Retina (tissue), 1 donor: ENCODE results near the gene STAC.
"Not testable (repeated sequence)": the region's sequence is repeated elsewhere in the genome, so short reads cannot be mapped to it uniquely, and the experiment has no call there.

Experiments
- DNase-seq: peaks from one replicate; pipeline ENCODE4 v3.0.0-alpha.2; 2016

Gene STAC

DNA sequence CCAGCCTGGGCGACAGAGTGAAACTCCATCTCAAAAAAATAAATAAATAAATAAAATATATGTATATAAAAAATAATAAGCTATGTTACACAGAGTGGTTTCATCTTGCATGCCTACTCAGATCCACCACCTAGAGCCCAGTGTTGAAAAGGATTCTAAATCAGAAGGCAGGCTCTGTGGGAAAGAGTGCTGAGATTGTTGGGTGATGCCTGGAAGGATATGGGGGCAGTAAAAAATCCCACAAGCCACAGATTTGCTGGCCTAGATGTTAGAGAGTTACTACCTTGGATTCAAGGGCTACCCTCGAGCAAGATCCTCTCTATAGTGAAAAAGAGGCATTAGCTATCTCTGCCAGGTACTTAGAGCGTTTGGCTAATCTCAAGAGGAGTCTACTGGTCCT is 144.3 kb downstream of the STAC start:
- DNase-seq = no peak

GRCh38 chr3:36525115-36525801 is 145.0 kb downstream of the STAC start:
- DNase-seq = no peak

DNA sequence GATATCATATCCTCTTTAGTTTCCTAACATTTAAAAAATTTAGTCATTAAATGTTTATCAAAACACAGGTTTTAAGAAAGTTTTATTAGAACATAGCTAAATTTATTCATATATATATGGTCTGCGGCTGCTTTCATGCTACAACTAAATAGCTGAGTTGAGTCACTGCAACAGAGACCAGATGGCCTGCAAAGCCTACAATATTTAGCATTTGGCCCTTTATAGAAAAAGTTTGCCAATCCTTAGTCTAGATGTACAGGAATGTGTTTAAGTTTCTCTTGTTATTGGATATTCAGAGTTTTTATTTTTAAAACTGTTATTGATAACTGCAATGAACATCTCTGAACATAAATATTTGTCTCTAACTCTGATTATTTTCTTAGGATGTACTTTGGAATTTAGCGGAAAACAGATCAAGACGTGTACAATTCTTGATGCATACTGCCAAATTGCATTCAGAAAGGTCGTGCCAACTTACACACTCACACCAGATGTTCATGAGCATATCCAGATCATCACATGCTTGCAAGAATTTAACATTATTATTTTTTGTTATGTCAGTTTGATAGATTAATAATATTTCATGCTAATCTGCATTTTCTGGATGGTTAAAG is 157.9 kb downstream of the STAC start:
- no peak for DNase-seq

GRCh38 chr3:36540888-36541518 is 160.7 kb downstream of the STAC start:
- no peak for DNase-seq

DNA sequence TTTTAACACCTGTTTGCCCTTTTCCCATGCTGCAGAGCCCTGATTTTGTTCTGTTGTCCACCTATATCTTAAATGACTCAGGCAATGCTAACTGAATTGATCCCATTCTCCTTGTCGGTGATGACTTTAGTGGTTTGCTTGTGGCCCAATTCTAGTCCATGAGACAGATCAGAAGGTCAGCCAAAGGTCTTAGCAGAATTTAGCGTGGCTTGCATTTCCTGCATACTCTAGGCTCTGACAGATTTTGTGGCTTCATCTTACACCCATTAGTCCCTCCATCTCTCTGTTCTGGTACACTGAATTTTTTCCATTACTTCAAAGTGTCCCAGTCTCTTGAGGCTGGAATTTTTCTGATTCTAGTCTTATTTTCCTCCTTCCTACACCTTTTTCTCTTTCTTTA is 161.9 kb downstream of the STAC start:
- no peak for DNase-seq

- DNase-seq = no peak
These were observed 163.1 kb downstream of the STAC start for GRCh38 chr3:36543276-36543997.

- no peak for DNase-seq
These were observed 165.9 kb downstream of the STAC start for GRCh38 chr3:36546226-36546625.

DNA sequence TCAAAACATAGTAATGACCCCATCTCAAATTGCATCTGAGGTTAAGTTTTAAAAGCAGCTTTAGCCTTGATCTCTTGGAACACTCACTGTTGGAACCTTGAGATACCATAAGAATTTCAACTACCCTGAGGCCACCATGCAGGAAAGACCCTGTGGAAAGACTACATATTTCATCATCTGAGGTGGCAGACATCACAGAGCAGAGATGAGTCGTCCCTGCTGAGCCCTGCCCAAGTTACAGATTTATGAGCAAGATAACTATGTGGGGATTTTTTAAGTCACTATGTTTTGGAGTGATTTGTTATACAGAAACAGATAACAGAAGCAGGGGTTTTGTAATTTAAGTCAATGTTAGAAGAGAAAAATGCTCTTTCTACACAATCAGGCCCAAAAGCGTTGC is 168.4 kb downstream of the STAC start:
- DNase-seq = no peak

DNA sequence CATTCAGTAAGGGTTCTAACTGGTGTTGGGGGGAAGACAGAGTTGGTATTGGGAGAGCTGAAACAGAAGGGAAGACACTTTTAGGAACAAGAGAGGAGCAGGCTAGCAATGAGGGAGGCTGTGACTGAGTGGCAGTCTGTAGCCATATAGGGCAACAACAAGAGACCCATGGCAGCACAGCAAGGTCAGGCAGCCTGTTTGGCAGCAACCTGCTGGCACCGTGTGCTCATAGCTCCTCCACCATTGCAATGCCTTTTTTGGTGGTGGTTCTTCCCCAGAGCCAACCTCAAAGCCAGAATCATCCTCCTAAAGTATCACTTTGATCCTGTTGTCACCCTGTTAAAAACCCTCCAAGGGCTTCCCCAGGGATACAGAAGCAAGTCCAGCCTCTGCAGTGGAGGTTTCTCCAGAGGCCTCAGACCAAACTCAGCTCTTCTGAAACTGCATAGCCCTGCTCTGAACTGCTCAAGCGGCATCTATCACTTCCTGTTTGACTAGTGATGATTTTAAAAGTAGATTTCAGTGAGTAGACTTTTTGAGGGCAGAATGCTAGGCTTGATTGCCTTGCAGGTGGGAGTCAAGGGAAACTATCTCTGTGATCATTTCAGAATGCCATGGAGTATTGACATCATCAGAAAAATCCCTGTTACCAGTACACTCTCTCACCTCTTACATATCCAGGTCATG is 176.9 kb downstream of the STAC start:
- DNase-seq = no peak

GRCh38 chr3:36557708-36558421 is 177.6 kb downstream of the STAC start:
- no peak for DNase-seq

GRCh38 chr3:36558961-36559360 is 178.7 kb downstream of the STAC start:
- DNase-seq = peak; percentile 8

DNA sequence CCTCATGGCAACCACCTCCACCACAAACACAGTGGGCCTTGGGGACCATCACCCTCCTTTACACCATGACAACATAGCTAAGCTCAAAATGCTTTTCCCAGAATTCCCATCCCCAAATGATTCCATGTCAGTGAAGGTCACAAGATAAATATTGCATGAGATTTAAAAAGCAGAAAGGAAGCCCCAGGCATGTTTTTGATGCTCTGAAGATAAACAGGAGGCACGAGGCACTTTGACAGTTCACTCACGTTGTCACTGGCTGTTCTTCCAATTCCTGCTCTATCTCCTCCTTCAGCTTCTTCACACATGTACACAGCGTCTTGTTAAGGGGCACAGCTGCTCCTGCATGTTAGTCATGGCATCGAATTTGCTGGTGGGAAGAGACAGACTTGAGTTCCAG is 180.4 kb downstream of the STAC start:
- peak; percentile 57 for DNase-seq

- no peak for DNase-seq
These were observed 181.3 kb downstream of the STAC start for GRCh38 chr3:36561601-36562000.

DNA sequence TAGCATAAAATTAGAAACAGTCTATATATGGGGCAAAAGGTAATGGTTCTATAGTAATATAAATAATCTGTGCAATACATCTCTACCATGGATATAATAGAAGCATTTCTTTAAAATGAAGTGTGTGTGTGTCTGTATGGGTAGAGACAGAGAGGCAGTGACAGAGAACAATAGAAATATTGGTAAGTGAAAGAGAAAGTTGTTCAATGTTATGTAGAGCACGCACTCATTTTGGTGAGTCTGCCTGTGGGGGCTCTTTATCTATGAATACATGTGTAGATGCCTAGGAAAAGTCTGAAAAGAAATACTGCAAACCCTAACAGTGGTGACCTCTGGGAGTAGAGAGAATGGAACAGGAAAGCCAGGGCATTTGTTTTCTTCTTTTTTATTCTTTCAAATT is 182.6 kb downstream of the STAC start:
- DNase-seq = no peak

DNA sequence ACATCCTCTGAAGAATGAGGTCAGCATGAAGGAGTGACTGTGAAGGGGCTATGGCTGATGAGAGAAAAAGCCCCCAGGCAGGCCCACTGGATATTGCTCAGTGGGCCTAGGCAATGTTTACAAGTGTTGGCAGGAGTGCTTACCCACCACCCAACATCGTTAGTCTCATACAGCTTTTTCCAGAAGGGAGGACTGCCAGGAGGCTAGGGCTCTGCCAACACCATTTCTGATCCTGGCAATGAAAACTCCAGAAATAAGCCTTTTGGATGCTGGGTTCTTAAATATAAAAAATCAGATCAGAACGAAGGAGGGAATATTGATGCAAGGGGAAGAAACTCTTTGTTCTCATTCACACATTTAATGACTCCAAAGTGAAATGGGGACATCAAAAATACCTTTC is 194.9 kb downstream of the STAC start:
- no peak for DNase-seq

- not testable (repeated sequence) for DNase-seq
These were observed 198.1 kb downstream of the STAC start for GRCh38 chr3:36578418-36578817.

DNA sequence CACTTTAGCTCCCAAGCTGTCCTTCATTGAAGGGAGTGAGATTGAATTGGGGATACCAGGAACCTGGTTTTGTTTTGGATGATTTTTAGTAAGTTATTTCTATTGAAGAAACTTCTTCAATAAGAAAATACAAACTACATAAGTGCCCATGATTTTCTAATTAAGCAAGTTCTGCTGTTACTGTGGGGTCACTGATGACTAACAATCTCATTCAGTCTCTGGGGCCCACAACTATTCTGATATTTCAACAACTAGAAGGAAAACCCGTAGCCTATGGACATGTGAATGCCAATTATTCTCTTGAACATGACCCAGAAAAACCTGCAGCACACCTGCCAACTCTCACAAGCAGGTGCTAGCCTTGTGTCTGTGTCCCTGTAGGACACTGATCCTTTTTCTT is 199.4 kb downstream of the STAC start:
- DNase-seq = no peak

DNA sequence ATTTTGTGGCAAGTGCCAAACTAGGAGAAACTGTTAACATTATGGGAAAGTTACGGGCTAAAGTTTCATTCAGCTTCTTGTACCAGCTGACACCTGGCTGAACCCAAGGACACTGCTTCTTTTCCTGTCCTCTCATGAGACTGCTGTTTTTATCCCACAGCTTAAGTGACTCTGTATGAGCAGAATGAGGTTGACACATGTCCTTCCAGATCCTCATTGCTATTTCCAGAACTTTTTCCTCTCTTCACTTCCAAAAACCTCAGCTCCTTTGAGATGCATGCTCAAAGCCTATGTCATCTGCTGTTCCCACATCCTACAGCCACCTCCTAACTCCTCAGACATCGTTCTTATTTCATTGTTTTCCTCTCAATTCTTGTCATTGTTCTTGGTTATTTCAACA is 200.4 kb downstream of the STAC start:
- DNase-seq = no peak

- DNase-seq = no peak
These were observed 211.7 kb downstream of the STAC start for GRCh38 chr3:36591959-36592358.

- DNase-seq = no peak
These were observed 215.2 kb downstream of the STAC start for GRCh38 chr3:36595511-36595910.

DNA sequence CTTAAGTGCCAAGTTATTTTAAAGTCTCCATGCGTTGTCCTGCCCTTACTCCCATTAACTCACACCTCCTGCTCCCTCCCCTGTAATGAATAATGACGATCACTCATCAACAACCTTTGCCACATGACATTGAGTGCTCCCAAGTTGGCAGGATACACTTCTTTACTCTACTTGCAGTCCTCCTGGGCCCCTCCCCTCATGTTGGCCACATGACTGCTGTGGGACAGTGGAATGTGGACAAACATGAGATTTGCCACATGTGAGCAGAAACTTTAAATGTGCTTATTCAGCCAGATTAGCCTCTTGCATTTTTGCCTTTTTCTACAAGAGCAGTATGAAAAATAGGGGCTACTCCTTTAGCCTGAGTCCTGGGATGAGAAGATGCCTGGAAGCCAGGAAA is 216.1 kb downstream of the STAC start:
- no peak for DNase-seq

DNA sequence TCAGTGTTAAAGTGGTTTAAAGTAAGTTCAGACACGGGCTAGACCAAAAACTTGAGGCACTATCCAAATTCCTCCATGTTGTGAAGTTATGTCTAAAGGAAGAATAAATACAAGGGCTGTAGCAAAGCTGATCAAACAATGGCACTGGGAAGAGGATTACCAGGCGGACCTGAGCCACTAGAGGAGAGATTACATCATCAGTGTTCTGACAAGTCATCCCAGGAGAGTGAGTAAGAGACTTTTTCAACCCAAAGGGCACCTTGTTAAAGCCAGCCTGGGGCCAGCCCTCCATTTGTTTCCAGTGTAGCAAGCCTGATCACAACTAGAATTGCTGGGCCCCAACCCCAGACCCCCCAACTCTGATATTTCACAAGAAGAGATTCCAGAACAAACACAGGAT is 217.1 kb downstream of the STAC start:
- no peak for DNase-seq
